Right atrium auricular region (tissue), 2 donors: Measurements from ENCODE around the gene MDP1. TPM values are rescaled to one million over a fixed set of nuclear protein-coding genes. Genes with fewer than 3 reads are reported as not detected.

Experiments used
- DNase-seq: peaks from one replicate; pipeline ENCODE4 v3.0.0-alpha.2; 2019; ENCODE audit warnings: low spot score
- H3K27ac ChIP-seq, 2 donors: fragments of 200-600 bp; sonication (generic); 1 replicate in 1 of 2; 2 replicates in 1 of 2; pipeline ENCODE4 v1.5.1; 2016 to 2019
- H3K27me3 ChIP-seq, 2 donors: fragments of 200-600 bp; sonication (generic); one replicate each; pipeline versions ENCODE4 v1.5.1 to v1.6.0; 2017 to 2019
- H3K36me3 ChIP-seq: fragments of 200-600 bp; sonication (generic); one replicate; pipeline ENCODE4 v1.5.1; 2016
- H3K4me1 ChIP-seq, 2 donors: fragments of 200-600 bp; sonication (generic); one replicate each; pipeline versions ENCODE4 v1.5.1 to v1.6.0; 2017 to 2019
- H3K4me3 ChIP-seq, 2 donors: fragments of 200-600 bp; sonication (generic); 1 replicate in 1 of 2; 2 replicates in 1 of 2; pipeline ENCODE4 v1.5.1; 2017 to 2019; ENCODE audit warnings: mild to moderate bottlenecking in 1 of 2, moderate library complexity in 1 of 2
- H3K9me3 ChIP-seq, 2 donors: fragments of 200-600 bp; sonication (generic); one replicate each; pipeline ENCODE4 v1.5.1; 2019
- CTCF ChIP-seq, 2 donors: fragments of 200-600 bp; sonication (generic); IDR thresholded peaks; one replicate each; pipeline ENCODE4 v1.5.1; 2019; ENCODE audit warnings: antibody characterized with exemption in 2 of 2
- total RNA-seq, 2 donors: library from RNA; depleted of rRNA; stranded (reverse); fragments of >200 nt; gene quantifications; one replicate each; pipeline ENCODE4 v1.1.0, GENCODE V29; 2016

The MDP1 gene
- total RNA-seq, 2 donors from 2014 or later: 15.5 to 19.7 TPM

DNA sequence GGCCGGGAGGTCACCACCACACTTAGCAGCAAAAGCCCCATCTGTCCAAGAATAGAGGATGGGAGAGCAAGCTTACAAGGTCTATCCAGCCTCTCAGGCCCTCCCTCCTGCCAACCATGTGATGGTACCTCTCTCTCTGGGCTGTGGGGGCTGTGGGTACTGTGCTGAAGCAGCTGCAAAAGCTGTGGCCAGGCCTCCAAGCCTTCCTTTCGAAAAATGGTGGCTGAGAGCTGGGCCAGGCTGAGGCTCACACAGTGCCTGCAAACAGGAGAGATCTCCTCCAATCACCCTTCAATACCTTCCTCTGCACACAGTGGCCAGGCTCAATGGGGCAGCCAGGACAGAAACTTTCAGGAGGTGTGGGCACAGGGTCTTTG is 28.3 kb downstream of the MDP1 start:
- H3K27ac ChIP-seq: peak overlapping the region in 1 of 2 donors; percentile 64
- TF ChIP-seq CTCF (IDR thresholded peaks at IDR 0.05): no peak
- H3K36me3 ChIP-seq: peaks cover 33% of the 10 kb centered on the region
- no peaks in the 10 kb centered on the region for H3K27me3 ChIP-seq
- H3K9me3 ChIP-seq: no peaks in the 10 kb centered on the region
- no peak for DNase-seq
- H3K4me1 ChIP-seq: peaks cover 0 to 19% of the 10 kb centered on the region in 2 donors
- H3K4me3 ChIP-seq: peak overlapping the region in 1 of 2 donors; percentile 78

GRCh38 chr14:24186831-24187538 is 28.9 kb downstream of the MDP1 start:
- Histone ChIP-seq H3K27ac (no peak overlapping the region), H3K36me3 (peaks cover 33% of the 10 kb centered on the region), H3K4me3 (no peak overlapping the region), H3K9me3 (no peaks in the 10 kb centered on the region), H3K4me1 (peaks cover 0 to 19% of the 10 kb centered on the region in 2 donors), H3K27me3 (no peaks in the 10 kb centered on the region)
- no peak for TF ChIP-seq CTCF (IDR thresholded peaks at IDR 0.05)
- DNase-seq: no peak

DNA sequence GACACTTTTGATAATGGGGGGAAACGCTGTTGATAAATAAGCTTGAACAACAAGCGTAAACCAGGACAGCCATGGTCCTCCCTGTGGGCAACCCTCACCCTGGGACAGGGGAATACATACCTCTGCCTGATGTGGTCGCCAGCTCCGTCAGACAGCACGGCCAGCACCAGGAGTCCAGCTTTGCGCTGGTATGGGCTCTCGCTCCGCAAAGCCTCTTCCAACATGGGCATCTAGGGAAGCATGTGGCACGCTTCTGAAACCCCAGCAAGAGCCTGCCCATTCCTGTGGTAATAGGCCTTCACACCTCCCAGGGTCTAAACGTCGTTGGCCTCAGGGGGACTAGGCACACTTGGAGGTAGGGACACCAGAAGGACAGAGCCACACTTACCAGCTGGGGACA is 30.1 kb downstream of the MDP1 start:
- Histone ChIP-seq H3K4me3 (no peak overlapping the region), H3K36me3 (peaks cover 39% of the 10 kb centered on the region), H3K27me3 (no peaks in the 10 kb centered on the region), H3K27ac (no peak overlapping the region), H3K9me3 (no peaks in the 10 kb centered on the region), H3K4me1 (peaks cover 0 to 19% of the 10 kb centered on the region in 2 donors)
- no peak for DNase-seq
- no peak for TF ChIP-seq CTCF (IDR thresholded peaks at IDR 0.05)

GRCh38 chr14:24185026-24185425 is 30.8 kb downstream of the MDP1 start:
- no peak for TF ChIP-seq CTCF (IDR thresholded peaks at IDR 0.05)
- Histone ChIP-seq H3K4me1 (peaks cover 0 to 20% of the 10 kb centered on the region in 2 donors), H3K27me3 (no peaks in the 10 kb centered on the region), H3K9me3 (no peaks in the 10 kb centered on the region), H3K4me3 (no peak overlapping the region), H3K27ac (no peak overlapping the region), H3K36me3 (peaks cover 39% of the 10 kb centered on the region)
- no peak for DNase-seq

- no peak for DNase-seq
- no peak overlapping the region for H3K4me3 ChIP-seq
- no peaks in the 10 kb centered on the region for H3K9me3 ChIP-seq
- H3K4me1 ChIP-seq: peaks cover 0 to 26% of the 10 kb centered on the region in 2 donors
- H3K27me3 ChIP-seq: no peaks in the 10 kb centered on the region
- no peak for TF ChIP-seq CTCF (IDR thresholded peaks at IDR 0.05)
- H3K27ac ChIP-seq: no peak overlapping the region
- peaks cover 39% of the 10 kb centered on the region for H3K36me3 ChIP-seq
Measured at GRCh38 chr14:24184104-24184970, 31.5 kb downstream of the MDP1 start.
